VCaP (cell line): ENCODE data around the gene CORT.

Experiments used
- H3K27ac ChIP-seq: fragments of 450-650 bp; 2 replicates; pipeline ENCODE4 v1.5.1; 2017
- CTCF ChIP-seq: fragments of 450-650 bp; conservative IDR thresholded peaks from 2 replicates; pipeline ENCODE4 v1.5.1; 2017; ENCODE audit warnings: mild to moderate bottlenecking, moderate library complexity

The CORT gene

GRCh38 chr1:10484521-10484920 is 34.7 kb downstream of the CORT start:
- TF ChIP-seq CTCF: no peak
- no peak overlapping the region for H3K27ac ChIP-seq

GRCh38 chr1:10489291-10490055 is 39.6 kb downstream of the CORT start:
- peak overlapping the region; percentile 72 for H3K27ac ChIP-seq
- no peak for TF ChIP-seq CTCF

GRCh38 chr1:10490286-10490970 is 40.6 kb downstream of the CORT start:
- TF ChIP-seq CTCF: no peak
- peak overlapping the region; percentile 72 for H3K27ac ChIP-seq

GRCh38 chr1:10494418-10494753 is 44.6 kb downstream of the CORT start:
- peak overlapping the region; percentile 38; the same call in 1 of the 2 replicates for H3K27ac ChIP-seq
- no peak for TF ChIP-seq CTCF

DNA sequence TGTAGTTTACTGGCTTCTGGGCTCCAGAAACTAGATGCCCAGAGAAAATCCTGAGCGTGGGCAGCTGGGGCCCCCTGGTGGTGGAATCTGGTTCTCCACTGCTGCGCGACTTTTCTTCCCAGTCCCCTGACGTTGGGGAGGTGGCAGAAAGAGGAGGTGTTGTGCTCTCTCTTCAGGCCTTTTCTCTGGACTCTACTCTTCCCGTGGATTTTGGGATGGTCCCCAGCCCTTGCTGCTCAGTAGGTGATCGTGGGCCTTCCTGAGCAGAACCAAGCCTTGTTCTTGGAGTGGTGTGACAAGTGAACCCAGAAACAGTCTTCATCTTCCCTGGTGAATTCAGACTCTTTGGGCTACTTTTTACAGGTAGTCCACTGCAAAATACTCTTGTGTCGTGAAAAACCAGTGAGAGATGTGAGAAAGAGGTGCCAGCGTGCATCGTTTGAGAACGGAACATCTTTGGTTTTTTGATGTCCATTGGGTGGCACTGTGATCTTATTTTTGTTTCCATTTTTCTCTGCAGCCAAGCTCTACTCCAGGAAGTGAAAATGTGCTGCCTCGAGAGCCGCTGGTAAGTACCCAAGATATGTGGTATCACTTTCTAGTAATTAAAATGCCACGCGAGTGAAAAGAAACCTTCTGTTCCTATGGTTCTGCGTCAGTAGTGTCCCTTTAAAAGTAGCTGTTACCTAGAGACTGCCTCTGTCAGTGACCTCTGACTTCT is 45.1 kb downstream of the CORT start:
- peak; percentile 95 for TF ChIP-seq CTCF
- H3K27ac ChIP-seq: peak overlapping the region; percentile 38

DNA sequence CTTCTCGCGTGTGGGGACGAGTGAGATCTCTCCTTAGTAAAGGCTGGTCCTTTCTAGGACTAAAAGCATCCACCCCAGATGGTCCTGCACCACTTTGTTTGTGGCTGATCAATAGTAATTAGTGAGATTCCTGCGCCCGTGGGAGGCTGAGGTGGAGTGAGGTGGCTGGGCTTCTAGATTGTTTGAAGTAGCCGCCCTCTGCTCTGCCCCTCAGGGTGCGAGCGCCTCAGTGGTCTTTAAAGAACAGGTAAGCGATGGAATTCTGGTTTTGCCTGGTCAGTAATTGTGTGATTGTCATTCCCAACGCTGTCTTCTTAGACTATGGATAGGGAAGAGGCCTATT is 45.6 kb downstream of the CORT start:
- TF ChIP-seq CTCF: no peak
- peak overlapping the region; percentile 38 for H3K27ac ChIP-seq

DNA sequence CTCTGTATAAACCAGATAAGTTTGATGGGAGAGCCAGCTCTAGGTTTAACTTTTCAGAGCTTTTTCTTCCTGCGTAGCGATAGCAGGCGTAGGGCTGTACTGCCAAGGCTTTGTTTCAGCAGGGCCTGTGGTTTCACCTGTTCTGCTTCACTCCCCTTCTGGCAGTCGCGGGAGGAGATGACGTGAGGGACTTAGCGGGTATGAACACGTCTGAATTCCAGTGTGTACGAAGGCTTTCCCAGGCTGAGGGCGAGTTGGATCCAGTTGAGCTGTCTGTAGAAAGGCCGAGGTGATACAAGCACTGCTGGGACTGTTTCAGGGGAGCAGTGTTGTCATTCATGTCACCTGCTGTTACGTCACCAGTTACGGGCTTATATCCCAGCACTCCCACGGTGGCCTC is 46.1 kb downstream of the CORT start:
- no peak for TF ChIP-seq CTCF
- H3K27ac ChIP-seq: no peak overlapping the region
